Spleen (tissue), 7 donors: Measurements from ENCODE around the gene PARN.

ENCODE experiments used
- POLR2A ChIP-seq, 3 donors: fragments of 450-650 bp; IDR thresholded peaks; one replicate each; pipeline ENCODE4 v1.5.1; 2017; ENCODE audit warnings: antibody characterized with exemption in 3 of 3, mild to moderate bottlenecking in 1 of 3
- POLR2AphosphoS5 ChIP-seq, 3 donors: sonication (generic); formaldehyde crosslinking; IDR thresholded peaks; one replicate each; pipeline ENCODE4 v1.5.1; 2017; ENCODE audit warnings: antibody characterized with exemption in 3 of 3
- TF ChIP-seq, protein P1 (sequence below), 11 experiments: fragments of 200-600 bp in 7 of 11; fragments of 450-650 bp in 4 of 11; sonication (generic) in 4 of 11; IDR thresholded peaks in 8 of 11; conservative IDR thresholded peaks in 3 of 11; 1 replicate in 7 of 11; 2 replicates in 4 of 11; pipeline versions ENCODE4 v1.4.0 to v1.8.0; 2016 to 2021; ENCODE audit warnings: antibody characterized with exemption in 11 of 11, inconsistent platforms in 4 of 11, mild to moderate bottlenecking in 1 of 11
- donor health status: DM: no; HTN: no; CAD: no; lungs with moderate emphysema.
- donor health status: DM: no; HTN: no; CAD: no.
- donor health status: DM: no; HTN: no; CAD: no.

DNA sequence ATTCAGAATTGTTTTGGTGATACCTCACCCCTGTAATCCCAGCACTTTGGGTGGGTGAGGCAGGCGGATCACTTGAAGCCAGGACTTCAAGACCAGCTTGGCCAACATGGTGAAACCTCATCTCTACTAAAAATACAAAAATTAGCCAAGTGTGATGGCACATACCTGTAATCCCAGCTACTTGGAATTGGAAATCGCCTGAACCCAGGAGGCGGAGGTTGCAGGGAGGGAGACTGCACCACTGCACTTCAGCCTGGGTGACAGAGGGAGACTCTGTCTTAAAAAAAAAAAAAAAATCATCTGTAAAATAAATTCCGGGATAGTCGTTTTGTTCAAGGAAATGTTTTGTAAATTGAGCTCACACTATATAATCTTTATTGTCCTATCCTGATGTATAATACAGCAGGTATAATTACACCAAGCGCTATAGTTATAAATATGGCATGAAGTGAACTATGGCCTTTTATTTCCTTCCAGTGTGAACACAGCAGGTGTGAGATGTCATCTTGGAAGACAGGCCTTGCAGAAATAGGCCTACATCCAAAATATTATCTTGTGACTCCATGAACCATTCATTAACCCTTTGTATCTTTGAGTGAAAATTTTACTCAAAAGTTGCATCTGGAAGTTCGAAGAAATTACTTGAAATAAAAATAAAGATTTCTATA lies 38.6 kb upstream of the PARN start:
- no peak for TF ChIP-seq POLR2A (IDR thresholded peaks at IDR 0.05)
- TF ChIP-seq, protein P1, sequence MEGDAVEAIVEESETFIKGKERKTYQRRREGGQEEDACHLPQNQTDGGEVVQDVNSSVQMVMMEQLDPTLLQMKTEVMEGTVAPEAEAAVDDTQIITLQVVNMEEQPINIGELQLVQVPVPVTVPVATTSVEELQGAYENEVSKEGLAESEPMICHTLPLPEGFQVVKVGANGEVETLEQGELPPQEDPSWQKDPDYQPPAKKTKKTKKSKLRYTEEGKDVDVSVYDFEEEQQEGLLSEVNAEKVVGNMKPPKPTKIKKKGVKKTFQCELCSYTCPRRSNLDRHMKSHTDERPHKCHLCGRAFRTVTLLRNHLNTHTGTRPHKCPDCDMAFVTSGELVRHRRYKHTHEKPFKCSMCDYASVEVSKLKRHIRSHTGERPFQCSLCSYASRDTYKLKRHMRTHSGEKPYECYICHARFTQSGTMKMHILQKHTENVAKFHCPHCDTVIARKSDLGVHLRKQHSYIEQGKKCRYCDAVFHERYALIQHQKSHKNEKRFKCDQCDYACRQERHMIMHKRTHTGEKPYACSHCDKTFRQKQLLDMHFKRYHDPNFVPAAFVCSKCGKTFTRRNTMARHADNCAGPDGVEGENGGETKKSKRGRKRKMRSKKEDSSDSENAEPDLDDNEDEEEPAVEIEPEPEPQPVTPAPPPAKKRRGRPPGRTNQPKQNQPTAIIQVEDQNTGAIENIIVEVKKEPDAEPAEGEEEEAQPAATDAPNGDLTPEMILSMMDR (IDR thresholded peaks at IDR 0.05 in 8 of 11, conservative IDR thresholded peaks at IDR 0.05 in 3 of 11): no peak
- no peak for TF ChIP-seq POLR2AphosphoS5 (IDR thresholded peaks at IDR 0.05)
